ENCODE data around the gene BST1.

GRCh38 chr4:15771216-15772058 is 68.6 kb downstream of the BST1 start:
- TF ChIP-seq EZH2phosphoT487 (IDR thresholded peaks at IDR 0.05; ENCODE audit: insufficient read depth, low read depth) (no peak), EZH2 (IDR thresholded peaks at IDR 0.05; ENCODE audit: insufficient read depth, poor library complexity, severe bottlenecking) (no peak)
